ENCODE results near the gene A1BG.
A peak's percentile ranks its signal among the peaks of the same experiment; 100 is the strongest.

The A1BG gene

GRCh38 chr19:58367698-58368454 lies 14.6 kb upstream of the A1BG start:
- no peak for DNase-seq (ENCODE audit: low read depth)
- no peak for TF ChIP-seq CTCF (IDR thresholded peaks at IDR 0.05; ENCODE audit: low read depth, low read length, missing control alignments)
- in situ Hi-C loops (cut with HindIII; ENCODE audit: low sequenced_read_pairs) = no loop called here
- no peak overlapping the region for H3K4me3 ChIP-seq (ENCODE audit: low read depth, low read length)

GRCh38 chr19:58366585-58367430 lies 13.5 kb upstream of the A1BG start:
- DNase-seq (ENCODE audit: low read depth) = no peak
- TF ChIP-seq CTCF (IDR thresholded peaks at IDR 0.05; ENCODE audit: low read depth, low read length, missing control alignments) = no peak
- H3K4me3 ChIP-seq (ENCODE audit: low read depth, low read length) = no peak overlapping the region
- in situ Hi-C loops (cut with HindIII; ENCODE audit: low sequenced_read_pairs) = no loop called here

GRCh38 chr19:58364146-58364545 lies 10.9 kb upstream of the A1BG start:
- in situ Hi-C loops (cut with HindIII; ENCODE audit: low sequenced_read_pairs) = no loop called here
- DNase-seq (ENCODE audit: low read depth) = no peak
- H3K4me3 ChIP-seq (ENCODE audit: low read depth, low read length) = no peak overlapping the region
- no peak for TF ChIP-seq CTCF (IDR thresholded peaks at IDR 0.05; ENCODE audit: low read depth, low read length, missing control alignments)

GRCh38 chr19:58362272-58362994 lies 9.1 kb upstream of the A1BG start, which contains the start of gene ZNF497:
Gene ZNF497 (minus strand): TSS chr19:58362751. CDS start chr19:58357635, 5,116 bp downstream.
- peak within 1 kb of the TSS; percentile 73 for H3K4me3 ChIP-seq (ENCODE audit: low read depth, low read length)
- in situ Hi-C loops (cut with HindIII; ENCODE audit: low sequenced_read_pairs) = no loop called here
- TF ChIP-seq CTCF (IDR thresholded peaks at IDR 0.05; ENCODE audit: low read depth, low read length, missing control alignments) = no peak
- DNase-seq (ENCODE audit: low read depth) = peak; percentile 86

GRCh38 chr19:58361900-58362271 lies 8.6 kb upstream of the A1BG start:
- TF ChIP-seq CTCF (IDR thresholded peaks at IDR 0.05; ENCODE audit: low read depth, low read length, missing control alignments) = no peak
- peak overlapping the region; percentile 73 for H3K4me3 ChIP-seq (ENCODE audit: low read depth, low read length)
- DNase-seq (ENCODE audit: low read depth) = peak; percentile 11
- in situ Hi-C loops (cut with HindIII; ENCODE audit: low sequenced_read_pairs) = no loop called here

GRCh38 chr19:58357481-58358145 lies 4.3 kb upstream of the A1BG start:
- TF ChIP-seq CTCF (IDR thresholded peaks at IDR 0.05; ENCODE audit: low read depth, low read length, missing control alignments) = no peak
- in situ Hi-C loops (cut with HindIII; ENCODE audit: low sequenced_read_pairs) = no loop called here
- H3K4me3 ChIP-seq (ENCODE audit: low read depth, low read length) = no peak overlapping the region
- no peak for DNase-seq (ENCODE audit: low read depth)
